Nephron (organoid): ENCODE results near the gene FGF6.

Experiments used
- H3K27ac Mint-ChIP-seq, 3 experiments: 2 replicates each; pipeline ENCODE4 v1.8.0; 2020; ENCODE audit warnings: mixed read lengths in 3 of 3, mild to moderate bottlenecking in 2 of 3, moderate library complexity in 1 of 3
- H3K27me3 Mint-ChIP-seq: 2 replicates; pipeline ENCODE4 v1.8.0; 2021; ENCODE audit warnings: low read depth, mild to moderate bottlenecking, moderate library complexity, mixed read lengths
- H3K36me3 Mint-ChIP-seq: 2 replicates; pipeline ENCODE4 v1.8.0; 2020; ENCODE audit warnings: low read depth, mixed read lengths
- H3K4me1 Mint-ChIP-seq: 2 replicates; pipeline ENCODE4 v1.8.0; 2020; ENCODE audit warnings: mixed read lengths
- H3K4me3 Mint-ChIP-seq, 3 experiments: 2 replicates each; pipeline ENCODE4 v1.8.0; 2020; ENCODE audit warnings: mild to moderate bottlenecking in 3 of 3, mixed read lengths in 3 of 3, moderate library complexity in 2 of 3
- H3K9me3 Mint-ChIP-seq: 2 replicates; pipeline ENCODE4 v1.8.0; 2020; ENCODE audit warnings: mixed read lengths
- CTCF ChIP-seq, 3 experiments: fragments of 200-600 bp; sonication (generic); IDR thresholded peaks; one replicate each; pipeline ENCODE4 v1.5.0; 2021; ENCODE audit warnings: antibody characterized with exemption in 3 of 3; ENCODE audit not compliant: unreplicated experiment in 3 of 3

The FGF6 gene

GRCh38 chr12:4444031-4444430 lies 1.6 kb downstream of the FGF6 start:
- Mint-ChIP-seq H3K9me3 (no peaks in the 10 kb centered on the region), H3K27me3 (peaks cover 23% of the 10 kb centered on the region), H3K4me1 (peaks cover 48% of the 10 kb centered on the region), H3K4me3 (no peak overlapping the region), H3K36me3 (no peaks in the 10 kb centered on the region), H3K27ac (no peak overlapping the region)
- no peak for TF ChIP-seq CTCF (IDR thresholded peaks at IDR 0.05; ENCODE audit: unreplicated experiment in 3 of 3)

GRCh38 chr12:4443616-4444015 lies 2.0 kb downstream of the FGF6 start:
- H3K9me3 Mint-ChIP-seq: no peaks in the 10 kb centered on the region
- H3K27ac Mint-ChIP-seq: no peak overlapping the region
- H3K36me3 Mint-ChIP-seq: no peaks in the 10 kb centered on the region
- no peak overlapping the region for H3K4me3 Mint-ChIP-seq
- no peak for TF ChIP-seq CTCF (IDR thresholded peaks at IDR 0.05; ENCODE audit: unreplicated experiment in 3 of 3)
- H3K27me3 Mint-ChIP-seq: peaks cover 27% of the 10 kb centered on the region
- peaks cover 48% of the 10 kb centered on the region for H3K4me1 Mint-ChIP-seq

GRCh38 chr12:4441355-4442335 lies 4.0 kb downstream of the FGF6 start:
- Mint-ChIP-seq H3K36me3 (no peaks in the 10 kb centered on the region), H3K4me1 (peaks cover 37% of the 10 kb centered on the region), H3K27ac (peak overlapping the region in 1 of 3 experiments; percentile 49), H3K9me3 (no peaks in the 10 kb centered on the region), H3K27me3 (peaks cover 27% of the 10 kb centered on the region), H3K4me3 (peak overlapping the region in 1 of 3 experiments; percentile 24)
- no peak for TF ChIP-seq CTCF (IDR thresholded peaks at IDR 0.05; ENCODE audit: unreplicated experiment in 3 of 3)

- H3K4me3 Mint-ChIP-seq: peak overlapping the region in 1 of 3 experiments; percentile 11
- no peaks in the 10 kb centered on the region for H3K36me3 Mint-ChIP-seq
- H3K27me3 Mint-ChIP-seq: peaks cover 27% of the 10 kb centered on the region
- H3K4me1 Mint-ChIP-seq: peaks cover 33% of the 10 kb centered on the region
- TF ChIP-seq CTCF (IDR thresholded peaks at IDR 0.05; ENCODE audit: unreplicated experiment in 3 of 3): no peak
- H3K9me3 Mint-ChIP-seq: no peaks in the 10 kb centered on the region
- H3K27ac Mint-ChIP-seq: no peak overlapping the region
Observed at GRCh38 chr12:4440187-4440941, 5.3 kb downstream of the FGF6 start.

GRCh38 chr12:4439736-4440135 lies 5.9 kb downstream of the FGF6 start:
- peaks cover 30% of the 10 kb centered on the region for H3K27me3 Mint-ChIP-seq
- no peak for TF ChIP-seq CTCF (IDR thresholded peaks at IDR 0.05; ENCODE audit: unreplicated experiment in 3 of 3)
- H3K27ac Mint-ChIP-seq: no peak overlapping the region
- no peaks in the 10 kb centered on the region for H3K9me3 Mint-ChIP-seq
- H3K36me3 Mint-ChIP-seq: no peaks in the 10 kb centered on the region
- H3K4me1 Mint-ChIP-seq: peaks cover 34% of the 10 kb centered on the region
- H3K4me3 Mint-ChIP-seq: no peak overlapping the region
